ELF-1 (cell line): ENCODE results near the gene PPP1R13L.

Source experiments
- DNase-seq: peaks from one replicate; pipeline ENCODE4 v3.0.0-alpha.2; 2016; ENCODE audit warnings: low read depth, low spot score

Gene PPP1R13L

DNA sequence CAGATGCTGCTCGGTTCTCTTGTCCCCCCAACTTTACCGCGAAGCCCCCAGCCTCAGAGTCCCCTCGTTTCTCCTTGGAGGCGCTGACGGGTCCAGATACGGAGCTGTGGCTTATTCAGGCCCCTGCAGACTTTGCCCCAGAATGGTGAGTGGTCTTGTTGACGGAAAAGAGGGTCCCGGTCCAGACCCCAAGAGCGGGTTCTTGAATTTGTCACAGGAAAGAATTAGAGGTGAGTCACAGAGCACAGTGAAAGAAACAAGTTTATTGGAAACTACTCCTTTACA, 2.2 kb upstream of the PPP1R13L start:
- no peak for DNase-seq

DNA sequence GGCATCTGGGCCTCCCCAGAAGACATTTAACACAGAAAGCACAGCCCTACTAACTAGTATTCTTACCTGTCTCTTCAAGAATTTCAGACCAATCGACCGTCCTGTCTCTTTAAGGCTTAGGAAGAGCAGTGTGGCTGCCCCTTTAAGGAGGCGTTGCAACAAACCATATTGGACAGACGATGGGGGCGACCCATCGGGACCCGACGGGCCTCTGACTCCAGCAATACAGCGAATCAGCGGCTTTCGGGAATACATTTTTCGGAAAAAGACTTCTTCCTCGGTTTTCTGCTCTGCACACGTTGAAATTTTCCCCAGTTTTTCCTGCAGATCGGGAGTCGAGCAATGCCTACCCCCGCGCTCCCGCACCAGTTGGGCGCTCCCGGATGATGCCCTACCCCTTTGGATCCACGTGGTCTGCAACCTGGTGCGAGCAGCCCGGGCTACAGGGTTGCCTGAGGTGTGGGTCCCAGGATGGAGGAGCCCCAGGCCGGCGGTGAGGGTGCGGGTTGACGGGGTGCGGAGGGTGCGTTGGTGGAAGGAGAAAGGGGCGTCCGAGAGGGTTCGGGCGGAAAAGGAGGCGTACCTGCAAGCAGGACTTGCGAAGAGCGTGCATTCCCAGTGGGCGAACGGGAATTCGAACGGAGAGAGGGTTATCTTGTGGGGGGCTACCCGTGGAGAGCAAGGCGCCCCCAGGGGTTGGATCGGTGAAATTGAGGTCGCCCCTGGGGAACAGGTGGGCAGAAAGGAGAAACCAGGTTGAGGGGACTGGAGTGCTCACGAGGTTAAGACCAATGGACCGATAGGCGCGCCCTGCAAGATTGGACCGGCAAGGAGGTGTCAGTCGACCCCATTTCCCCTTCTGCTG, 1.6 kb upstream of the PPP1R13L start, which contains the start of gene POLR1G:
Gene POLR1G, plus strand, starts transcription at position 419 of the 865 bp plus-strand sequence. Its CDS starts 53 bp downstream, at position 472.
- peak; percentile 94 for DNase-seq

DNA sequence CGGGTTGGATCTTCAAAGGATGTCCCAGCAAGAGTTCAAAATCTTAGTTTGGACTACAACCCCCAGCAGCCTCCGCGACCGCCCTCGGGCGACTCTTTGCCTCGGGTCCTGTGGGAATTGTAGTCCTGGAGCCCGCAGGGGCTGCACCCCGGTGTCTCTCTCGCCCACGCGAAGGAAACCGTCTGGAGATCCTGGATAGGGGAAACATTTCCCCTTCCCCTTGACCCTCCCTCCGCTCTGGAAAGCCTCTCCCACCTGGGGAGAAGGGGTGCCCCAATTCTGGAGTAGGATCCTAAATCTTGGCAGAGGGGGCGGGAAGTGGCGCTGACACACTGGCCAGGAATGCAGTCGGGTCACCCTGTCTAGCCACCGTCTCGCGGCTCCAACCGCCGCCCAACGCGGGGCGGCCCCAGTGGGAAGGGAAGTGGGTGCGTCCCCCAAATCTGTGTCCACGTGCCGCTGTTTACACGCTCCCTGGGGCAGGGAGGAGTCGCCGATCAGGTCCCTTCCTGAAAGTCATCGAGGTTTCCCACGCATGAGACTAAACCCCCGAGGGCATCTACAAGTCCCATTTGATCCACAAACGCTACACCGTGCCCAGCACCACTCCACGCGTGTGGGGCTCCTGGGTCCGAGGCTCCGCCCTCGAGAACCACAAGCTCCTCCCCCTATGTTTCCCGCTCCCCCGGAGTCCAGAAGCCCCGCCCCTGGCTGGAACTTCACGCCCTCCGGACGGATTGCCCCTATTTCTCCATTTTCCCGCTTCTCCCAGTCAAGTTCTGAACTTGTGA, 761 bp upstream of the PPP1R13L start:
- peak; percentile 96 for DNase-seq

DNA sequence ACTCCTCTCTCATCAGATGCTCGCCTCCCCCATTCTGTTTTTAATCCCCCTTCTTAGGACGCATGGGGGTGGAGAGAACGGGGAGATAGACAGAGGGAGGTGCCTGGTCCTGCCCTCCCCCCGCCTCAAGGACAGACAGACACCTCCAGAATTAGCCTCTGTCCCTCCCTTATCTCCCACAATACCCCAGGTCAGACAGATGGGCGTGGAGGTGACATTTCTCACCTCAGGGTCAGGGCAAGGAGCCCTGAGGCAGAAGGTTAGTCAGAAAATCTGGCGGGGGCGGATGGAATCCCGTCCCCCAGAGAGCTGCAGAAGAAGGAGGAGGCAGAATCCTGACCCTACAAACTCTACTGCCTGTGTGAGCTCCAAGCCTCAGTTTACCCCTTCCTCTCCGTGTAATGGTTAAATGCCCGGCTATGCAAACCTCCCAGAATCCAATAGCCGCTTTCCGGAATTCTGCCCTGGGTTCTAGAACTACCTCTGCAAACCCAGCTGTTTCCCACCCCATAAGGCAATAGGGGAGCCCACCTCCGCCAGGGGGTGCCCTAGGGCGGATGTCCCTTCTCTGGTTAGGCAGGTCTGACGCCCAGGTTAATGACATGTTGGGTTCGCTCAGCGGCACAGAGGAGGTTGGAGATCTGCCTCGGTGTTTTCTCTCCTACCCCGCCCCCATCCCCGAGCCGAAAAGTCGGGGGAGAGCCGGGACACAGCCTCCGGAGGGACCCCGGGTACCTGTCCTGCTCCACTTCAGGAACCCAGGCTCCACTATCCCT, 900 bp downstream of the PPP1R13L start:
- DNase-seq = peak; percentile 85

DNA sequence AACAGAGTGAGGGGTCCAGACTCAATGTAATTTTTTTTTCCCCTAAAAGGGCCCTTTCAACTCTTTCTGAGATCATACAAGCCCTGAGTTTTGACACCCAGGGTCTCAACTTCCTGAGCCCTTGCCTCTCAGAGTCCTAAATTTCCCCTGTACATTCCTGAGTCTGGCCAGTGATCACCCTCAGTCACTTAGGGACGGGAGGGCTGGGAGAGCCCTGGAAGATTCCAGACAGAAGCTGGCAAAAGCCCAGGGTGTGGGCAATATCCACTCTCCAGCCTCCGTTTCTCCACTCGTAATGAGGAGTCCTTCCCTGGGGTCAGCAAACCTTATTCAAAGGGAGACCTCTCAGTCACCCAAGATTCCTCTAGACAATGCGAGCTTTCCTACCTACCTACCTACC, 1.6 kb downstream of the PPP1R13L start:
- no peak for DNase-seq

DNA sequence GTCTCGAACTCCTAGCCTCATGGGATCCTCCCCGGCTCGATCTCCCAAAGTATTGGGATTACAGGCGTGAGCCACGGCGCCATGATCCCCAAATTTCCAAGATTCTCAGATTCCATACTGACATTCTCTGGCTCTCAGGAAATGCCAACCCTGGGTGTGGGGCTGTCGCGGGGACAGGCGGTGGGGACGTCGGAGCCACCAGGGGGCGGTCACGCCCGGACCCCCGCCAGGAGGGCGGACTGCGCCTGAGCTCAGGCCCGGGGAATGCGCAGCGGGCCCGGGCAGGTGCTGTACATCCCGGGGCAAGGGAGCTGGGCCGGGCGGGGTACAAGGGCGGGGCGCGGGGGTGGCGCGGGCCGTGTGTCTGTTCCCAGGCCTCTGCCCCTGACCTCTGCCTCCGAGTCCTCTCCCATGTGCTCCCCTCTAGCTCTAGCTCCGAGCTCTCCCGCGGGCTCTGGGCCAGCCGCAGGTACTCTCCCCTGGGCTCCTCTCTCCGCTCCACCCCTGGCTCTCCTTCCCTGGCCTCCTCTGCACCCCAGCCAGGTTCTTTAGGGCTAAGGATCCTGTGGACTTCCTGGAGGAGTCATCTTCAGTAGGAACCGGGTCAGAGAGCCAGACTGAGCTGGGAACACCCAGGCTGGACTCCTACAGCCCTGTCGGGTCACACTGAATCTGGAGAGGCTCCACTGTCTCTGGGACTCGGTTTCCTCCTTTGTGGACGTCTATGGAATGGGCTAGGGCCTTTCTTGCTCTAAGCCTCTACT, 2.4 kb downstream of the PPP1R13L start:
- DNase-seq = peak; percentile 90

DNA sequence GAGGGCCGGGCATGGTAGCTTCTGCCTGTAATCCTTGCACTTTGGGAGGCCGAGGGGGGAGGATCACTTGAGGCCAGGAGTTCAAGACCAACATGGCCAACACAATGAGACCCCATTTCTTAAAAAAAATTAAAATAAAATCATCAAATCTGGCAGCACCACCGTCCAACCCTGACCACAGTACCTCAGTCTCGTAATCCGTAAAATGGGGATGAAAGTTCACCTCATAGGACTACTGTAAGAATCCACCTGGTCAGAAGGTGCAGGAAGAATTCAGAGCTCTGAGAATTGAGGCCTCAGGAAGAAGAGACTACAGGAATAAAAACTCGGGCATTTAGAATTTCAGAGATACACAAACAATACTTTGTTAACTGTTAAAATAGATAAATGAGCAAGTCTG, 3.1 kb downstream of the PPP1R13L start:
- DNase-seq = no peak

DNA sequence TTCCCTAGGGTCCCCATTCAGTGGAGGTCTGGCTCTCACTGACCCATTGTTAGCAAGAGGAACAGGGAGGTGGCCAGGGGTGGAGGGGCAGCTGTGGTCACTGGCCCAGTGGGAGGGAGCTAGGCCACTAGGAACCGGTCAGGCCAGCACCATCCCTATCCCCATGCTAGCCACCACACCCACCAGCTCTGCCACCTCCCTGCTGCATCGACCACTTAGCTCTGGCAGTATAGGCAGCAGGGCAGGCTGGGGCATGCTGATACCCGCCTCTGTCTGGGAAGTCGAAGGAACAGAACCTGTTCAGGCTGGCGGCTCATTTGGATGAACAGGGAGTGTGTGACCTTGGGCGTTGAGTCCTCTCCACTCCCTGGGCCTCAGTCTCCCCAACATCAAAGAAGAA, 4.7 kb downstream of the PPP1R13L start:
- no peak for DNase-seq

DNA sequence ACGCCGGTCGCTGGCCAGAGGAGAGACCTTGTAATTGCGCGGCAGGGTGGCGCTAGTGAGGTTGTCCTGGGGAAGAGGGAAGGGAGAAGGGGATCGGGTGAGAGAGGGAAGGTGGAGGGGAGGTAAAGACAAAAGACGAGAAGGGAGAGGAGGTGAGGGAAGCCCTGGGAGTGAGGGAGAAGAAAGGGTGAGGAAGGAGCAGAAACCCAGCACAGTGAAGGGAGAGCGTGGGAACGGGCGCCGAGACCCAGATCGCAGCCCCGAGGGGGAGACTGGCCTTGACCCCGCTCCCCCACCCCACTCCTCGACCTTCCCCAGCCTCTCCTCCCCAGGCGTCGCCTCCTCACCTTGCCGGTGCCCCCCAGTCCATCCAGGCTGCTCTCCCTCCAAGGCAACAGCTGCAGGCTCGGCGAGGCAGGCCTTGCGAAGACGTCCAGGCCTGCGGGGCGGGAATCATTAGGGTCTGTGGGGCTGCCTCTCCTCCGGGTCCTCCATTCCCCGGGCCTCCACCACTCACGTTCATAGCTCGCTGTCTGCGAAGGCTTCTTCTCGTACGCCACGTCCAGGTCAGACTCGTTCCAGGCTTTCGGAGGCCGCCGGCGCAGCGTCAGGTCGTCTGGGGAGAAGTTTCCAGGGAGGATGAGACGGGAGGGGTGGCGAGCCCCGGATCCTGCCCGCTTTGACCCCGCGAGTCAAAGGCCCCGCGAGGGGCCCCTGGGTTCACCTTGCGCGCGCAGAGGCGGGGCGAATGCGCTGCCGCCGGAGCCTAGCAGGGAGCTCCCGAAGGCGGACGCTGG, 8.8 kb downstream of the PPP1R13L start:
- DNase-seq = peak; percentile 48

DNA sequence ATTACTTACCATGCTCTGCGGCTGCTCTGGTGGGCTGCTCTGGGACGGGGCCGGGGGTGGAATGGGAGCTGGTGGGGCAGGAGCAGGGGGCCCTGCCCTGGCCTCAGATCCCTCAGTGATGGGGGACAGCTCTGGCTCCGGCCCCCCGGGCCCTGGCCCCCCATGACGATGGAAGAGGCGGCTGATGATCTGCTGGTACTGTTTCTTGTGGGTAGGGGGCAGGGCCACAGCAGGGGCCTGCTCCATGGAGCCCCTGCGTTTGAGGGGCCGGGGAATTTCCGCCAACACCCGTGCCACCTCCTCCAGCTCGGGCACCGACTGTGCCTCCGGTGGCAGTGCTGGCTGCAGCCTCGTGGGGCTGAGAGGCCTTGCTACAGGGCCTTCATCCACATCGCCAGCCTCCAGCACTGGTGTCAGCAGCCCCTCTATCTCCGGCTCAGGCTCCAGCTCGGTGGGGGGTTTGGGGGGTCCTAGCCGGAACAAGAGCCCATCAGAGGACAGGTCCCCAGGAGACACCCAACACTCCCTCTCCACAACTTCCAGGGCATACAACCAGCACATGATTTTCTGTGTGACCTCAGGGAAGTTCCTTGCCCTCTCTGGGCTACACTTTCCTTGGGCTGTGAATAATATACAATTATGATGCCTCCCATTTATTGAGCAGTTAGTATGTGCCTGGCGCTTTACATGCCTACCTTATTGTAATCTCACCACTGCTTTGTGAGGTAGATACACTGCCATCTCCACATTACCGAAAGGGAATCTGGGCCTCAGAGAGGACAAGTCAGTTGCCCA, 12.8 kb downstream of the PPP1R13L start:
- no peak for DNase-seq

DNA sequence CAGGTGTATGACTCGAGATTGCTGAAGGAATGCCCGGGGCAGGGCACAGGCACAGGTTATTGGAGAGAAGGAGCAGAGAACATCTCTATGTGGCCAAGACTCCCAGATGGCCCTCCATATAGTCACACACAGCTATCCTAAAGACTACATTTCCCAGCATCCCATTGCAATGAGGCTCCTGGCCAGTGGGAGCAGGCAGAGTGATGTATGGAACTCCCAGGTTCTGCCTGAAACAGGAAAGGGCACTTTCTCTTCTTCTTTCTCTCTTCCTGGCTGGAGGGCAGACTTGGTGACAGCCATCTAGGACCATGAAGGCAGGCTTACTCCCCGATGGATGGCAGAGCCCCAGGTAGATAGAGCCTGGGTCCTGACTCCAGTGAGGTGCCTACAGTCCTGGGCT, 13.5 kb downstream of the PPP1R13L start:
- peak; percentile 58 for DNase-seq

DNA sequence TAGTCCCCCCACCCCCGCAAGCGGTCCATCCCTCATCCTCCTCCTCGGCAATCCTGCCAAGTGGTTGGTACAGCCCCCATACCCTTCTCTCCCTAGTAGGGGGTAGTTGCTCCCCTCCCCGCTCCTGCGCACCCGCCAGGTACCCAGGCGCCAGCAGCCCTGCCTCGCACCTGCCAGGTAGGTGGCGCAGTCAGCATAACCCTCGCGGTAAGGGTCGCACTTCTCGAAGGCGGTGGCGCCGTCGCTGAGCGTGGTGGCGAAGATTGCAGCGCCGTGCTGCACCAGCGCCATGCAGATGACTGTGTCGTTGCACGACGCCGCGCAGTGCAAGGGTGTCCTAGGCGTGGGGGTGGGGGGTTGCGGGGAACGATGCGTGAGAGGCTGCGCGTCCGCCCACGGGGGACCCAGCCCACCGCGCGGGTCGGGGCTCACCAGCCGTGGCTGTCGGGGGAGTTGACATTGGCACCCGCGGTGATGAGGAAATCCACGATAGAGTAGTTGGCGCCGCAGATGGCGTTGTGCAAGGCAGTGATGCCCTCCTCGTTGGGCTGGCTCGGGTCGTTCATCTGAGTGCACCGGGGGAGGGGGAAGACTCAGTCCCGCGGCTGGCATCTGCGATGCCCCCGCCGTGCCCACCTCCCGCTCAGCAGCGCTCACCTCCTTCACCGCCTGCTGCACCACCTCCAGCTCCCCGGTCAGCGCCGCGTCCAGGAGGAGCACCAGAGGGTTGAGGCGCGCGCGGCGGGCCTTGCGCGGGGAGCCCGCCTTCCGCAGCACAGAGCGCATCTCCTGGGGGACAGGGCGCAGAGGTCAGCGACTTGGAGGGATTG, 19.3 kb downstream of the PPP1R13L start:
- DNase-seq = no peak

DNA sequence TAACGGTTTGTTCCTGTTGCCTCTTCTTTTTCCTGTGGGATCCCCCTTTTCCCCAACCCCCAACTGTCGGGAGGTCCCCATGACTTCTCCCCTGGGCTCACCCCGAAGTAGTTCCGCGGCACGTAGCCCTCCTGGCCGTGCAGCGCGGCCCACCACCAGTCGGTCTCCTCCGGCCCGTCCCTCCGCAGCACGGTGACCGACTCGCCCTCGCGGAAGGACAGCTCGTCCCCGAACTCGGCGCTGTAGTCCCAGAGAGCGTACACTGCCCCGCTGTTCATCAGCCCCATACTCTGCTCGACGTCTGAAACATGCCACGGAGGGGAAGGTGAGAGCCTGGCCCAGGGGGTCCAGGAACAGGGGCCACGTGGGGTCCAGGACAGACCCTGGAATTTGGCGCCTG, 22.4 kb downstream of the PPP1R13L start:
- DNase-seq = no peak

DNA sequence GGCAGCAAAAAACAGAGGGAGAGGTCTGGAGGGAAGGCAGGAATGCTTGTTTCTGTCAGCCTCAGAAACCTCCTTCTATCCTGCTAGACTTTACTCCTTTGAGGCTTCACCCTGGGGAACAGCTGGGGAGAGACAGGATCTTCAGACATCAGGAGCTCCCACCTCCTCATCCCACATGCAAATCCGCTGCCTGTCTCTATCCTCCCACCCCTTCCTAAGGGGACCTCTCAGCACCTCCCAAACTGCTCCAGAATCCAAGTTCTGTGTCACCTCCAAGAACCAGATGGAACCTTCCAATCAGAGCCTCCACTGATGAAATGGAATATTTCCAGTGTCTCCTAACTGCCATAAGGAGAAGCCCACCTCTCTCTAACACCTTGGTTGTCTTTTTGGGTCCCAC, 24.8 kb downstream of the PPP1R13L start:
- DNase-seq = no peak

DNA sequence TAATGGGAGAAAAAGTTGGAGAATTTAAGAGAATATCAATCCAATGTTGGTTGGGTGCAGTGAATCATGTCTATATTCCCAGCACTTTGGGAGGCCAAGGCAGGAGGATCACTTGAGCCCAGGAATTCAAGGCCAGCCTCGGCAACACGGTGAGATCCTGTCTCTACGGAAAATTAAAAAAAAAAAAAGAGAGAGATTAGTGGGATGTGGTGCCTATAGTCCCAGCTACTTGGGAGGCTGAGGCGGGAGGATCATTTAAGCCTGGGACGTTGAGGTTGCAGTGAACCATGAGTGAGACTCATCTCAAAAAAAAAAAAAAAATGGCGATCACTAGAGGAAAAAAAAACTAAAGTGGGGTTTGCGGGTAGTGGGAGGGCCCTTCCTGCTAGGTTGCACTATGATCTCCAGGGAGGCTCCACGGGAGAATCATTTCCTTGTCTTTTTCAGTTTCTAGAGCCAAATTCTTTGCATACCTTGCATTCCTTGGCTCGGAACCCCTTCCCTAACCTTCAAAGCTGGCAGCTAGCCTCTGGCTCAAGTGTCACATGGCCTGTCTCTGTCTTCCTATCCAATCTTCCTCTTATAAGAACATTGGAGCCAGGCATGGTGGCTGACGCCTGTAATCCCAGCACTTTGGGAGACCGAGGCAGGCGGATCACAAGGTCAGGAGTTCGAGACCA, 28.7 kb downstream of the PPP1R13L start:
- DNase-seq = peak; percentile 95

DNA sequence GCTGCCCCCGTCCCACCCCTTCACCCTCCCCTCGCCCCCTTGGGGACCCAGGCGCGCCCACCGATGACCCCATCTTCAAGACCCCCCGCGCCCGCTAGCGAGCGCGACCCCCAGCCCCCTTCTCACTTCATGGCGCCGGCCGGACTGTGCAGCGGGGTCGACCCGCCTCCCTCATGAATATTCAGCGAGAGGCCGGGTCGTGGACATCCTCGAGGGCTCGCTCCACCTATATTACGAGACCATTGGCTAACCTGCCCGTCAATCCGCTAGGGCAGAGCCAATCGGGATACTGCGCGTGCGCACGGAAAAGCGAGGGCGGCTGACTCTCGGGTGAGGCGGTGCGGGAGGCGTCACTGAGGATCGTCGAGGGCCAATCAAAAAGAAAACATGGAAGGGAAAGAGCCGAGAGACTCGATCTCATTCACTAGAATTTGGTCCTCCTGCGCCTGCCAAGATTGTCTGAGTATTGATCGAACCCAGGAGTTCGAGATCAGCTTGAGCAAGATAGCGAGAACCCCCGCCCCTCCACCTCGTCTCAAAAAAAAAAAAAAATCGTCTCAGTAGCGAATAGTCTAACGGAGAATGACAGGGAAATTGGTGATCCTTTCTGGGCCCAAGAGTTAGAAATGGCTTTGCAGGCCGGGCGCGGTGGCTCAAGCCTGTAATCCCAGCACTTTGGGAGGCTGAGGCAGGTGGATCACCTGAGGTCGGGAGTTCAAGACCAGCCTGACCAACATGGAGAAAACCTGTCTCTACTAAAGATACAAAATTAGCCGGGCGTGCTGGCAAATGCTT, 34.3 kb downstream of the PPP1R13L start, which contains the start of gene ERCC2:
Gene ERCC2, minus strand, starts transcription at position 164 of the 795 bp plus-strand sequence. Its CDS starts 33 bp downstream, at position 131.
- DNase-seq = peak; percentile 99

DNA sequence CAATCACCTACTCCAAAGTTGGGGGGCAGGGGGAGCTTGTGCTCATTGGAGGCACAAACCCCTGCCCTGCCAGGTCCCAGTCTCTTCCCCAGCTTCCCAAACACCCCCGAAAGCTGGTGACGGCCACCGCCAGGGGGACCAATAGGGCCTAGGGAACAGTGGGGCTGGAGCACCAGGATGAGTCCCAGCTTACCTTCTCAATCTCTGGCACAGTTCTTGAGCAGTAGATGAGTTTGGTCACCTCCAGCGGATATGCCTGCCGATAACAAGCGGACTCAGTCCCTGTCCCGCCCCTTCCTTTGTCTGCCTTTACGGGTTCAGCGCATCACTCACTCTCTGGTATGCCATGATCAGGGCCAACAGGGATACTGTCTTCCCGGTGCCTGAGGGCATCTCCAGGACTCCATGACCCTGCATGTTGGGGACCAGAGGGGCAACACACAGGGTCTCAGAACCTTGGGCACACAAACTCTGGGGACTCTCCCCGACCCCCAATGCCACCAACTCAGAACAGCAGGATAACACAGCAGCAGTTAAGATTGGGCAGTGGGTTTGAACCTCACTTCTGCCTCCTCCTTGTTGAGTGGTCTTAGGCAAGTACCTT, 36.0 kb downstream of the PPP1R13L start:
- DNase-seq = peak; percentile 79
